ENCODE results near the gene HLTF.

- TF ChIP-seq CTCF (IDR thresholded peaks at IDR 0.05; ENCODE audit: low read length): no peak
- no peak for TF ChIP-seq EZH2phosphoT487 (IDR thresholded peaks at IDR 0.05; ENCODE audit: low read length)
- no peak for TF ChIP-seq EZH2 (optimal IDR thresholded peaks at IDR 0.05; ENCODE audit: low read depth, low read length)
Observed at GRCh38 chr3:149015393-149015792, 70.9 kb downstream of the HLTF start.
